Kidney epithelial cell (primary cell): ENCODE data around the gene NFYC. TPM values are rescaled to one million over a fixed set of nuclear protein-coding genes. Genes with fewer than 3 reads are reported as not detected.

Experiments
- DNase-seq: peaks from one replicate; pipeline ENCODE4 v3.0.0-alpha.2; 2010; ENCODE audit warnings: low read depth
- H3K27me3 ChIP-seq: 2 replicates; pipeline ENCODE4 v1.6.0; 2011; ENCODE audit warnings: low read length; ENCODE audit not compliant: control insufficient read depth, insufficient read depth
- H3K36me3 ChIP-seq: 2 replicates; pipeline ENCODE4 v1.5.1; 2011; ENCODE audit warnings: low read length; ENCODE audit not compliant: control insufficient read depth, insufficient read depth
- H3K4me3 ChIP-seq: 2 replicates; pipeline ENCODE4 v1.5.1; 2011; ENCODE audit warnings: low read depth, mild to moderate bottlenecking, control low read depth, low read length
- total RNA-seq: library from RNA; depleted of rRNA; stranded (reverse); fragments of >200 nt; gene quantifications from 2 replicates; pipeline ENCODE4 v1.2.3, GENCODE V29; 2015
- TF ChIP-seq, protein P1 (sequence below): IDR thresholded peaks from 2 replicates; pipeline ENCODE4 v1.5.1; 2011; ENCODE audit warnings: mild to moderate bottlenecking, moderate library complexity, low read length, control low read depth, inconsistent platforms; ENCODE audit not compliant: insufficient read depth, poor library complexity, severe bottlenecking

Gene NFYC
- total RNA-seq, 1 donor from 2014 or later = 44.4 TPM

DNA sequence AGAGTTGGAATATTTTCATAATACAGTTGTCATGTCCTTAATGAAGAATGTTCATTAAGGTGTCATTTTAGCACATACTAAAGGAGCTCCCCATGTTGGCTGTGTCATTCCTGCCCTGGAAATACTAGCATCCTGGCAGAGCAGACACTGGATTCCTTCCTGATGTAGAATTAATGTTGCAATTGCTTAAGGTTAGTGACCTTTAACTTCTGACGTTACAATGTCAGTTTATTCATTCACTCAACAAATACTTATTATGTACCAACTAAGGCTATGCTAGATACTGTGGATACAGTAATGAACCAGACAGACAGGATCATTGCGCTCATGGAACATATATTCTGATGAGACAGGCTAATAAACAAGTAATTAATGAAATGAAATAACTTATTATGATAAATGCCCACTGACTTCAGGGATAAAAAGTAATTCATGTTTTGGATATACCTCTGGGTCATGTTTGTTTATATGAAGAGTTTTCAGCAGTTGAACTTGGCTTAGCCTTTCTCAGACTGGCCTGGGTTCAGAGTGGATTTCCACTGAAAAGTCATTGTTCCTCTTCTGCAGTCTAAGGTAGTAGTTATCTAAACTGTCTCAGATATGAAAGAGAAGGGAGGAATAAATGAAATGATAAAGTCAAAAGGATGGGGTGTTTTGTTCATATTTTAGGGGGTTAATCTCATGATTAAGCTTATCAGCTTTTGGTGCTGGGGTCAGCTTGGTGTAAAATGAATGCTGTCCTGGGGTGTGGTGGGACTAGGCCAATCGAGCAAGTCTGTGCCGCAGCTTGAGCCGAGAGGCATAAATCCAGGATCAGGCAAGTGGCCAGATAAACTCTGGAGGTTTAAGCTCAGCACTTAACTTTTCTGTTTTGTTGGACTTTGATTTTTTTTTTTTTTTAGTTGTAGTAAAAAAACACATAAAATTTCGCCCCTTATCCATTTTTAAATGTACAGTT is 48.8 kb downstream of the NFYC start:
- no peaks in the 10 kb centered on the region for H3K36me3 ChIP-seq
- H3K27me3 ChIP-seq = no peaks in the 10 kb centered on the region
- no peak overlapping the region for H3K4me3 ChIP-seq
- TF ChIP-seq, protein P1, sequence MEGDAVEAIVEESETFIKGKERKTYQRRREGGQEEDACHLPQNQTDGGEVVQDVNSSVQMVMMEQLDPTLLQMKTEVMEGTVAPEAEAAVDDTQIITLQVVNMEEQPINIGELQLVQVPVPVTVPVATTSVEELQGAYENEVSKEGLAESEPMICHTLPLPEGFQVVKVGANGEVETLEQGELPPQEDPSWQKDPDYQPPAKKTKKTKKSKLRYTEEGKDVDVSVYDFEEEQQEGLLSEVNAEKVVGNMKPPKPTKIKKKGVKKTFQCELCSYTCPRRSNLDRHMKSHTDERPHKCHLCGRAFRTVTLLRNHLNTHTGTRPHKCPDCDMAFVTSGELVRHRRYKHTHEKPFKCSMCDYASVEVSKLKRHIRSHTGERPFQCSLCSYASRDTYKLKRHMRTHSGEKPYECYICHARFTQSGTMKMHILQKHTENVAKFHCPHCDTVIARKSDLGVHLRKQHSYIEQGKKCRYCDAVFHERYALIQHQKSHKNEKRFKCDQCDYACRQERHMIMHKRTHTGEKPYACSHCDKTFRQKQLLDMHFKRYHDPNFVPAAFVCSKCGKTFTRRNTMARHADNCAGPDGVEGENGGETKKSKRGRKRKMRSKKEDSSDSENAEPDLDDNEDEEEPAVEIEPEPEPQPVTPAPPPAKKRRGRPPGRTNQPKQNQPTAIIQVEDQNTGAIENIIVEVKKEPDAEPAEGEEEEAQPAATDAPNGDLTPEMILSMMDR = no peak
- DNase-seq = no peak

DNA sequence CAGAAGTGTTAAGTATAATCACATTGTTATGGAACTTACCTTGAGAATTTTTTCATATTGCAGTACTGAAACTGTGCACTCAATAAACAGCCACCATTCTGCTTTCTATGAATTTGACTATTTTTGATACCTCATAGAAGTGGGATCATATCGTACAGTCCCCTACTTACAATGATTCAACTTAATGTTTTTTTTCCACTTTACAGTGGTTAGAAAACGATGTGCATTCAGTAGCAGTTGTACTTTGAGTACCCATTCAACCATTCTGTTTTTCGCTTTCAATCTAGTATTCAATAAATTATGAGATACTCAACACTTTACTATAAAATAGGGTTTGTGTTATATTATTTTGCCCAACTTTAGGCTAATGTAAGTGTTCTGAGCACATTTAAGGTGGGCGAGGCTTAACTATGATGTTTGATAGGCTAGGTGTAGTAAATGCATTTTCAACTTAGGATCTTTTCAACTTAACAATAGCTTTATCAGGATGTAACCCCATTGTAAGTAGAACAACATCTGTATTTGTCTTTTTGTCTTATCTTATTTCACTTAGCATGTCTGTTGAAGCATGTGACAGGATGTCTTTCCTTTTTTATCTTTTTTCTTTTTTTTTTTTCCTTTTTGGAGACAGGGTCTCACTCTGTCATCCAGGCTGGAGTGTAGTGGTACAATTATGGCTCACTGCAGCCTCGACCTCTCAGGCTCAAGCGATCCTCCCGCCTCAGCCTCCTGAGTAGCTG is 49.7 kb downstream of the NFYC start:
- Histone ChIP-seq H3K36me3 (no peaks in the 10 kb centered on the region), H3K4me3 (no peak overlapping the region), H3K27me3 (no peaks in the 10 kb centered on the region)
- TF ChIP-seq, protein P1 = no peak
- DNase-seq = no peak

DNA sequence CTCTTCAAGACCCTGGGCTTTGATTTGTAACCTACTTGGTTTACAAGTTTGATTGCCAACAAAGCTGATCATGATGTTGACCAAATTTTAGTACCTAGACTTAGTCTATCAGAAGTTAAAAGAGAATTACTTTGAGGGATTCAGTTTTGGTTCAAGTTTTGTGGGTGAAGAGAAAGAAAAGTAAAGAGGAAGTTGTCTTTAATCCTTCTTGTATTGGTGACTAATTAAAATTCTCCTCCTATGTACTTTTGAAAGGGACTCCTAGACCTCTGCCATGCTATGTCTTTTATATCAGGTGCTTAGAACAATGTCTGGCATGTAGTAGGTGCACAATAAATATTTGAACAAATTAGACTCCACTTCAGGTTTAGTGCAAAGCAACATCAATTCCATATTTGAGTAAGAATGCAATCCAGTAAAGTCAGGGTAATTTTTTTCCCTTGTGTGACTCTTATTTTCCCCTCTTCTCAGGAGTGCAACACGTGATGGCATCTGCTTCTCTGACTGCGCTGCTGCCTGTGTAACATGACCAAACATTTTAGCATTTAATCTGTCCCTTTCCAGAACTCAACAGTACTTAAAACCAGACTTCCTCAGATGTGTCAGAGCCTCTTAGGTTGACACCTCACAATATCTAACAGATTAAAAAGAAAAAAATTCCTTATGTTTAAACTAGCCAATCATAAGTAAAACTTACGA is 51.0 kb downstream of the NFYC start:
- TF ChIP-seq, protein P1 = no peak
- H3K4me3 ChIP-seq = no peak overlapping the region
- H3K27me3 ChIP-seq = no peaks in the 10 kb centered on the region
- no peak for DNase-seq
- H3K36me3 ChIP-seq = no peaks in the 10 kb centered on the region

DNA sequence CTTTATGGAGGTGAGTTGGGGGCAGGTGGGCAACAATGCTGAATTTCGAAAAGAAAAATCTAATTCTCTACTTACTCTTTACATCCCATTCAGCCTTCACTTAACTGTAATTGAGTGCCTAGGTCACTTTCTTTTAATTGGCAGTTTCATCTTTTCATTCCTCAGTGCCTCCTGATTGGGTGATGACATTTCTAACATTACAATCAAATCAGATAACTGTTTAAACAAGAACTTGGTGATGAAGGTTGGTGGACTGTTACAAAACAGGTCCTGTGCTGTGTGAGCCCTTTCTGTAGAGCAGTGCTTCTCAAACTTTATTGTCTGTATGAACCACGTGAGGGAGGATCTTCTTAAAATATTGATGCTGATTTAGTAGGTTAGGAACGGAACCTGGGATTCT is 51.9 kb downstream of the NFYC start:
- Histone ChIP-seq H3K4me3 (no peak overlapping the region), H3K36me3 (no peaks in the 10 kb centered on the region), H3K27me3 (no peaks in the 10 kb centered on the region)
- TF ChIP-seq, protein P1 = no peak
- DNase-seq = no peak

DNA sequence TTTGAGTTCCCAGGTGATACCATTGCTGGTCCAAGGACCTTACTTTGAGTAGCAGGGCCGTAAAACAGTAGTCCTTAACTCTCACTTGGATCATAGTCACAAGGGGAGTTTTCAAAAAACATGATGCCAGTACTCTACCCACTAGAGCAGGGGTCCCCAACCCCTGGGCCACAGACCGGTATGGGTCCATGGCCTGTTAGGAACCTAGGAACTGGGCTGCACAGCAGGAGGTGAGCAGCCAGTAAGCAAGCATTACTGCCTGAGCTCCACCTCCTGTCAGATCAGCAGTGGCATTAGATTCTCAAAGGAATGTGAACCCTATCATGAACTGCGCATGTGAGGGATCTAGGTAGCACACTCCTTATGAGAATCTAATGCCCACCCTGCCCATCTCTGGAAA is 52.4 kb downstream of the NFYC start:
- no peak for DNase-seq
- TF ChIP-seq, protein P1 = no peak
- Histone ChIP-seq H3K4me3 (no peak overlapping the region), H3K36me3 (no peaks in the 10 kb centered on the region), H3K27me3 (no peaks in the 10 kb centered on the region)
